ENCODE measurements around the gene HOXC6.
A peak's percentile ranks its signal among the peaks of the same experiment; 100 is the strongest.

HOXC6 gene

DNA sequence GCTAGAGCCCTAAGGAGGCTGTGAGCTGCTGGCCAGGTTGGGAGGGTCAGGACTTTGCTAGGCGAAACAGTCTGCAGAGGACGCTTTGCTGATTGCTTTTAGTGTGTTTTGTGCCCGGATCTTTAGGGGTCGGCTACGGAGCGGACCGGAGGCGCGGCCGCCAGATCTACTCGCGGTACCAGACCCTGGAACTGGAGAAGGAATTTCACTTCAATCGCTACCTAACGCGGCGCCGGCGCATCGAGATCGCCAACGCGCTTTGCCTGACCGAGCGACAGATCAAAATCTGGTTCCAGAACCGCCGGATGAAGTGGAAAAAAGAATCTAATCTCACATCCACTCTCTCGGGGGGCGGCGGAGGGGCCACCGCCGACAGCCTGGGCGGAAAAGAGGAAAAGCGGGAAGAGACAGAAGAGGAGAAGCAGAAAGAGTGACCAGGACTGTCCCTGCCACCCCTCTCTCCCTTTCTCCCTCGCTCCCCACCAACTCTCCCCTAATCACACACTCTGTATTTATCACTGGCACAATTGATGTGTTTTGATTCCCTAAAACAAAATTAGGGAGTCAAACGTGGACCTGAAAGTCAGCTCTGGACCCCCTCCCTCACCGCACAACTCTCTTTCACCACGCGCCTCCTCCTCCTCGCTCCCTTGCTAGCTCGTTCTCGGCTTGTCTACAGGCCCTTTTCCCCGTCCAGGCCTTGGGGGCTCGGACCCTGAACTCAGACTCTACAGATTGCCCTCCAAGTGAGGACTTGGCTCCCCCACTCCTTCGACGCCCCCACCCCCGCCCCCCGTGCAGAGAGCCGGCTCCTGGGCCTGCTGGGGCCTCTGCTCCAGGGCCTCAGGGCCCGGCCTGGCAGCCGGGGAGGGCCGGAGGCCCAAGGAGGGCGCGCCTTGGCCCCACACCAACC is 1.5 kb downstream of the HOXC6 start:
- DNase-seq (ENCODE audit: low read depth in 2 of 2), result no peak

GRCh38 chr12:54030442-54030801 is 2.2 kb downstream of the HOXC6 start:
- DNase-seq (ENCODE audit: low read depth in 2 of 2), result no peak

DNA sequence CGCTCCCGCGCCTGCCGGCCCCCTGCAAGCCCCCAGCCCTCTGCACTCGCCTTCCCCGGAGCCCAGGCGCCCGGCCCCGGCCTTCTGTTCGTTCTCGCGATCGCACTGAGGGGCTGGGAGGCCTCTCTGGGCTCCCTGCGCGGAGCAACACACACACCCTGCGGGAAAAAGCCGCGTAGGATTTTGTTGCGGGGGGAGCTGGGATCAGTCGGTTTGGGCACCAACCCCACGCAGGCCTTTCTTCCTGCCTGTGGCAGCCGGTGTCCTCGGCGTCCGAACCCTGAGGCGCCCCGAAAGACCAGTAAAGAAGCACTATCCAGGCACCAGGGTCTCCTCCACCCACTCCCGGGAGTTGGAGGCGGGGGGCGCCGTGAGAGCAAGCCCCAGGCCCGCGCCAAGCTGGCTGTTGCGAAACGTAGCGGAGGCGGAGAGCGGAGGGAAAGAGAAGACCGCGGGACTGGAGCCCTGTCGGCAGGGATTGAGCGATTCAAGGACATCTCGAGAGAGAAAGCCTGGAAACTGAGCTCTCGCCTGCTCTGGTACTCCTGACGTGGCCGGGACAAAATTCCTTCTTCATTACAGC is 2.7 kb downstream of the HOXC6 start:
- DNase-seq (ENCODE audit: low read depth in 2 of 2), result no peak

DNA sequence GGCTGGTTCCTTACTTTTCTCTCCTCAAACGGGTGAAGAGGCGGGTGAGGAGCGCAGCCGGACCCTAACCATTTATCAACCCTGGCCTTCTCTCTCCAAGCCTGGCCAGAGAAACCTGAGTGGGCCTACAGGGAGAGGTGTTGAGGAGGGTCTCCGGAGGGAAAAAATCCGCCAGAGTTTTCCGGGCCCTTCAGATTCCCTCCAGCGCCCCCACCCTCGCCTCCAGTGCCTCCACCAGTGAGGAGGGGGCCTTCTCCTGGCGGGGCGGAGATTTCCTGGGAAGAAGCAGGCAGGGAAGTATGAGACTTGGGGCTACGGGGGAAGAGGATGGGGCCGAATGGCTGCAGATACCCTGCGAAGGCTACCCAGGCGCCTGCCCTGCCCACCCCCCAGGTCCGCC is 3.2 kb downstream of the HOXC6 start:
- DNase-seq (ENCODE audit: low read depth in 2 of 2), result no peak

GRCh38 chr12:54032086-54032619 is 3.9 kb downstream of the HOXC6 start:
- DNase-seq (ENCODE audit: low read depth in 2 of 2), result no peak

GRCh38 chr12:54032627-54033100 is 4.4 kb downstream of the HOXC6 start, which contains the start of gene HOXC5:
TSS of gene HOXC5 (plus strand) at chr12:54033050. CDS start at chr12:54033123, 73 bp downstream.
- peak; percentile 40 to 51 for DNase-seq (ENCODE audit: low read depth in 2 of 2)

DNA sequence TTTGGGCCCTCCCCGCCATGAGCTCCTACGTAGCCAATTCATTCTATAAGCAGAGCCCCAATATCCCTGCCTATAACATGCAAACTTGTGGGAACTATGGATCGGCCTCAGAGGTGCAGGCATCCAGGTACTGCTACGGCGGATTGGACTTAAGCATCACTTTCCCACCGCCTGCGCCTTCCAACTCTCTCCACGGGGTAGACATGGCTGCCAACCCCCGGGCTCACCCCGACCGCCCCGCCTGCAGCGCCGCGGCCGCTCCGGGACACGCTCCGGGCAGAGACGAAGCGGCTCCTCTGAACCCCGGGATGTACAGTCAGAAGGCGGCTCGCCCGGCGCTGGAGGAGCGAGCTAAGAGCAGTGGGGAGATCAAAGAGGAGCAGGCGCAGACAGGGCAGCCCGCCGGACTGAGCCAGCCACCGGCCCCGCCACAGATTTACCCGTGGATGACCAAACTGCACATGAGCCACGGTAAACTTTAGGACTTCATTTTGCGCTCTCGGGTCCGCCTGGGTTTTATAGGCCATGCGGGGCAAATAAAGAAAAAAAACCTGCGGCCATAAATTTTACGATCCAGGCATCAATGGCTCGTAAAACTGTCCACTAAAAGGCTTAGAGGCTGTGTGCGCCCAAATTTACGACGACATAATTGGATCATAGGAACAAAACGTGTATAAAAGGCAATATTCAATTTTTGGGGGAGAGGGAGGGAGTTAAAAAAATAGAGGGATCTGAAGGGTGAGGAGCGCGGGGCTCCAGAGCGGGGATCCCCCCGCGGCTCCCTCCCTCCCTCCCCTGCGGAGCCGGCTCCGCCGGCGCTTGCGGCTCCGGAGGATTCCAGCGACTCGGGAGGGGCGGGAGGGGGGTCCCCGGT is 5.1 kb downstream of the HOXC6 start:
- no peak for DNase-seq (ENCODE audit: low read depth in 2 of 2)

GRCh38 chr12:54033980-54034784 is 5.9 kb downstream of the HOXC6 start:
- DNase-seq (ENCODE audit: low read depth in 2 of 2), result no peak

- no peak for DNase-seq (ENCODE audit: low read depth in 2 of 2)
Observed at GRCh38 chr12:54034785-54035310, 6.6 kb downstream of the HOXC6 start.

DNA sequence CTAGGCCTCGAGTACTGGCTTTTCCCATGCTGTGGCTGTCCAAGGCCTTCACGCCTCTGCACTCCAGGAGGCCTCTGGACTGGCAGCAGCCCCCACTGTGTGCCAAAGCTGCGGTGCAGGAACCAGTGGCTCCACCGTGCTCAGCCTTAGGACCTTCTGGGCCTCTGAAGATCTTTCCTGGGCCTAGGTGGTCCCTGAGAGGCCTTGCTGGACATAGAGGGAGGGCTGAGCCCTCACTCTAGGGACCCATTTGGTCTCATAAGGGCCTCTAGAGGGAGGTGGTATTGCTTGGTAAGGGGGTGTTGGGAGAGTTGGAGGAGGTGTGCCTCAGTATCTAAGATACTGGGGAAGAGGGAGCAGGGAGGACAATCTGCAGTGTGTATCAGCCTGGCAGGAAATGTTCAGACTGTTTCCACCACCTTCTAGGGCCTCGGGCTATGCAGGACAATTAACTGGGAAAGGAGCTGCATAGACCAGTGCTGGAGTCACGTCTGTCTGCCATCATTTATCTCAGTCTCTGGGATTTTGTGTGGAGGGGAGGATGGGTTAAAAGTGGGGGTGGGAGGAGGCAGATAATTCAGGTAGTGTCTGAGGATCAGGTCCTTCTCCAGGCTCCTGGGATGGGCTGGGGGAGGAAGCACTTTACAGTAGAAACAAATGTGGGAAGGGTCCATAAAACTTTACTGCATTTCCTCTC is 7.5 kb downstream of the HOXC6 start:
- DNase-seq (ENCODE audit: low read depth in 2 of 2), result no peak

DNA sequence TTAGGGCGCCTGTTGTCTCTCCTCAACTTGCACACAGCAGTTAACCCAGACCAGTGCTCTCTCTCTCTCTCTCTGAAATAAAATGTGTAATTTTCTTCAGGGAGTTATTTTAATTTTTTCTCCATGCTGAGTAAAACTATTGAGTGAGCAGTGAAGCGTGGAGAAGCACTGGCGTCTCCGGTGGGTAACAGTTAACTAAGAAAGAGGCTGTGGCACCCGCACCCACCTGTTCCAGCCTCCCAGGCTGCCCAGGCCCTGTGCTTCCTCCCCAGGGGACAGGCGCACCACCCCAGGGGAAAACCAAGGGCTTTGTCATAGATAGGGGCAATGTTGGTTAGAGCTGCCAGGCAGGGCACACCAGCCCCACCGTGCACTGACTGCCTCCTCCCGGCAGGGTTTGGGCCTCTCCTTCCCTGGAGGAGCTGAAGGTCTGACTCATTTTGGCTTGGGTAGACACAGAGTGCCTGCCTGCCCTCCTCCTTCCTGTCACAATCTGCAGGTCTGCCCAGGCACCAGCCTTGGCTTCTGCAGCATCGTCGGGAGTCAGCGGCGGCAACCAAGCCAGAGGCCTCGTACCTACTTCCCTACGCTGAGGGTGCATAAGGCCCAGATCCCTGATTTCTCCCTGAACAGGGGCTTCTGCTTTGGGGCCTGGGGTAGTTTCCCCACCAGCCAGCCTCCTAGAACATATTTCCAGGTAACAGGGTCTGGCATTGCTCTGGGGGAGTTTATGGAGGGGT is 8.6 kb downstream of the HOXC6 start:
- DNase-seq (ENCODE audit: low read depth in 2 of 2), result no peak

GRCh38 chr12:54037360-54038283 is 9.4 kb downstream of the HOXC6 start:
- no peak for DNase-seq (ENCODE audit: low read depth in 2 of 2)

DNA sequence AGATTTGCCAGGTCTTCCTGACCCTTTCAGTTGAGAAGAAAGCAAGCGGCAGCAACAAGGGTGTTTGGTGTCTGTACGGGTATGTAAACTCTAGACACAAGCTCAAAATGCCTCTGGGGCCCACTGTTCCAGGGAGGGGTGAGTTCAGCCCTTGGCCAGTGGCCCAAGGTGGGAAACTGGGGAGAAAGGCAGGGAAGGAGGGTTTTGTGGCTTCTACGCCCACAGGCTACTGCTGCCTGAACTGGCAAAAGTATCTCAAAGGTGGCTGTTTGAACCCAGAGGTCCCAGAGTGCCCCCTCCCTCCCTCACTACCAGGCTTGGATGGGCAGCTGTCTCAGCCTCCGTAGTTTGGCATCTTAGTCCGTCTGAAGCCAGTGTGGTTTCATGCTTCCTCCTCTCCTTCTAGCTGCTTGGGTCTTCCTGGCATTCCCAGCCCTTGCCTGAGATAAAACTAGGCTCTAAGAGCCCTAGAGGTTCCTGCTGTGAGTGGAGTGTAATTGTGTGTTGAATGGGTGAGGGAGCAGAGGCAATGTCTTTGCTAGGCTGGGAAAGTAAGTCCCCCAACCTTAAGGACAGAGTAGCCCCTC is 10.1 kb downstream of the HOXC6 start:
- DNase-seq (ENCODE audit: low read depth in 2 of 2), result no peak

DNA sequence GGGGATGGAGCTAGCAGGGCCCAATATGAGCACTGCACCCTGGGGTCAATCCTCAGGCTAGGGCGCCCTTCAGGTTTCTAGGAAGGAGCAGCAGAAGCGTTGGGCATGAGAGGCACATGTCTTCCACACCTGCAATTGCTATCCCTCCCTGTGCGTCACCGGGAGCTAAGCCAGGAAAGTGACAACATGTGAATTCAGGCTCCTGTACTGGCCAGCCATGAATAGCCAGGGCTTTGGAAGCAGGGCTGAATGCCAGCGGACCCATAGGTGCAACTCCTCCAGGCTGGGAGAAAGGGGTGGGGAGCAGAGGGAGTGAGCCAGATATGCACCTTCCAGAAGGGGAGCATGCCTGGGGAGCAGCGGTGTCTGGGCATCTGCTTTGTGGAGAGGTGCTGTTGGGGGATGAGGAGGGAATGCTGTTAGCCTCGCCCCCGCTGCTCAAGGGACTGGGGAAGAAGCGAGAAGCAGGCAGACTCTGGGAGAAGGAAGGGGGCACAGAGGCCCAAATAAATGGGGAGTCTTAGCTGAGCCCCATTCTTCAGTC is 10.7 kb downstream of the HOXC6 start:
- DNase-seq (ENCODE audit: low read depth in 2 of 2), result no peak

- DNase-seq (ENCODE audit: low read depth in 2 of 2), result no peak
Observed at GRCh38 chr12:54039417-54040147, 11.3 kb downstream of the HOXC6 start.

- DNase-seq (ENCODE audit: low read depth in 2 of 2), result no peak
Observed at GRCh38 chr12:54040148-54040494, 11.9 kb downstream of the HOXC6 start.

- no peak for DNase-seq (ENCODE audit: low read depth in 2 of 2)
Observed at GRCh38 chr12:54040648-54041047, 12.4 kb downstream of the HOXC6 start.

All from stimulated activated CD4-positive, alpha-beta T cell treated with anti-CD3 and anti-CD28 coated beads, Interleukin-4, amount 100 ng/mL, for 48 hours (primary cell).